Right renal pelvis (tissue), 4 donors: Measurements from ENCODE around the gene LDB3. TPM values are rescaled to one million over a fixed set of nuclear protein-coding genes. Genes with fewer than 3 reads are reported as not detected.

Experiments used
- DNase-seq, 4 donors: peaks; one replicate each; pipeline ENCODE4 v3.0.0-alpha.2; 2013; ENCODE audit warnings: low read depth in 4 of 4, low spot score in 3 of 4, missing footprints in 1 of 4
- polyA plus RNA-seq, 4 donors: library from polyadenylated mRNA; unstranded; fragments of 120-200 nt; gene quantifications; one replicate each; pipeline ENCODE4 v1.2.1, GENCODE V29; 2013; ENCODE audit not compliant: insufficient read length in 4 of 4

The LDB3 gene
- polyA plus RNA-seq, 4 donors: 0.92 to 1.1 (median 1.0) TPM

DNA sequence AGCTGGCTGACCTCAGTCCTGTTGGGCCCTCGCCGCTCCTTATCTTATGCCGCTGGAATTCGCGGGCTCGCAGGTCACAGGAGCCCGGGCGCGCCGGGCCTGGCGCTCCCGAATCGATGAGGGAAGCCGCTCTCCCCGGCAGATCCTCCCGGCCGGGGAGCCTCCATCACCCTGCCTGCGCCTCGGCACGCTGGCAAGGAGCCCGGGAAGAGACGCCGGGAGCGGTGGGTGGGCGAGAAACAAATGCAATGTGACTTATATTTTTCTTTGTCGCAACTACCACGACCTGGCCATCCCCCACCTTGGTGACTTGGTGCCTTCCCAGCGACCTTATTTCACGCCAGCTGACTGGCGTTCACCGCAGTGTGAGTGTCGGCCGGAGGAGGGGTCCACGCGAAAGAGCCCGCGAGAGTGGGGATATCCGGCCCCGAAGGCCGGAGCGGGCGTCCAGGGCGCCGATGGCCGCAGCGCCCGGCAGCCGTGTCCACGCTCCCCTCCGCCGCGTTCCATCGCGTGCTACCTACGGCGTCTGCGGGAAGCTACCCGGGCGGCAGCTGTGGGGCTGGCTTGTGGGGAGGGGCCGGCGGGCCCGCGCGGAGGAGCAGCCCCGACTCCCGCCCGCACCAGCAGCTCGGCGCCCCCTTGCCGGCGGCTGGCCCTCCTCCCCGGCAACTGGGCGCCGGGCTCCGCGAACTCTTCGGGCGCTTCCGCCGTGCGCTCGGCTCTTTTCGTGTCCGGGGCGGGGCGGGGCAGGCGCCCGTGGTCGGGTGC is 87.6 kb downstream of the LDB3 start:
- peak in 3 of 4 donors; percentile 72 to 93 (median 85) for DNase-seq

DNA sequence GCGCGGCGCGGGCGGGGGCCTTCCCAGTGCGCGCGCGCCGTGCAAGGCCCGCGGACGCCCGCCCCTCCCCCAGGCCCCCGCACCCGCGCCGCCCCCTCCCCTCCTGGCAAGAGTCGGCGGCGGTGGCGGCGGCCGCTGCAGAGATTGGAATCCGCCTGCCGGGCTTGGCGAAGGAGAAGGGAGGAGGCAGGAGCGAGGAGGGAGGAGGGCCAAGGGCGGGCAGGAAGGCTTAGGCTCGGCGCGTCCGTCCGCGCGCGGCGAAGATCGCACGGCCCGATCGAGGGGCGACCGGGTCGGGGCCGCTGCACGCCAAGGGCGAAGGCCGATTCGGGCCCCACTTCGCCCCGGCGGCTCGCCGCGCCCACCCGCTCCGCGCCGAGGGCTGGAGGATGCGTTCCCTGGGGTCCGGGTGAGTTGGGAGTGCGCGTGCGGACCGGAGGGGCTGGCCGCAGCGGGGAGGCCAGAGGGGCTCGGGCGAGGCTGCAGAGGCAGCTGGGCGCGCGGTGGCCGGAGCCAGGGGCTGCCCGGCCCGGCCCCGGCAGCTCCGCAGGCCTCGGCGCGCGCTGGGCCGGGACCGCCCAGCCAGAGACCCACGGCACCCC is 88.3 kb downstream of the LDB3 start, which contains the start of gene BMPR1A:
BMPR1A (plus strand) TSS at position 109 of the 602 bp plus-strand sequence. CDS start 119,400 bp downstream, outside the sequence.
- peak in 2 of 4 donors; percentile 81 to 89 for DNase-seq

DNA sequence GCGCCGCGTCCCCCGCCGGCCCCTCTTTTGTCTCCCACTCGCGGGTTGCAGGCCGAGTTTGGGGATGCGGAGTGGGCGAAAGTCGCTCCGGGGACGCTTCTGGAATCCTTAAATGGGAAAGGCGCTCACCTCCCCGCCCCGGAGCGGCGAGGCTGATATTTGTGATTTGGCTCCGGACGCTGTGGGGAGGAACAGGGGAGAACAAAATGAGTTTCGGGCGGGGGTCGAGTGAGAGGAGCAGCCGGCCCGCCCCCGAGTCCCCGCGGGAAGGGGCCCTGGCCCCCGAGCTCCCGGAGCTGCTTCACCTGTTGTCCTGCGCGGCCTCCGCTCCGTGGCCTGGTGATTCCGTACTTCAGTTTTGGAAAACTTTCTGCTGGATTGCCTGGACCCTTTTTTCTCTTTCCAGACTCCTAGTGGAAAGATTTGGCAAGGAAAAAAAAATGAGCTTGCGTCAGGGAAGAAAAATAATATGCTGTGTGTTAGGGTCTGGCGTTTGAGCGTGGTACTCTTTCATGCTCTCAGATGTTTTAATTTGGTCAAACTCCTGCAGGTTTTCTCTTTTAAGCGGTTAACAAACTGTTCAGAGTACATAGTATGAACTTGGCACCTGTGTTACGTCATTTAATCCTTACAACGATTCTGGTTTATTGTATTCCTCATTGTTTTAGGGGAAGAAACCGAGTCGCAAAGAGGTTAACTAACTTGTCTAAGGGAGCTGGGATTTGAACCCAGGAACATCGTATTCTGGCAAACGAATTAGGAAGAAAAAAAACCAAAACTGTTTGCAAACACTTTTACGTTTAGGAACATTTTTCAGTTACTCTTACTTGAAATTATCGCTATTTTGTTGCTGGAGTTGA is 89.0 kb downstream of the LDB3 start:
- peak; percentile 52 to 61 (median 58) for DNase-seq

DNA sequence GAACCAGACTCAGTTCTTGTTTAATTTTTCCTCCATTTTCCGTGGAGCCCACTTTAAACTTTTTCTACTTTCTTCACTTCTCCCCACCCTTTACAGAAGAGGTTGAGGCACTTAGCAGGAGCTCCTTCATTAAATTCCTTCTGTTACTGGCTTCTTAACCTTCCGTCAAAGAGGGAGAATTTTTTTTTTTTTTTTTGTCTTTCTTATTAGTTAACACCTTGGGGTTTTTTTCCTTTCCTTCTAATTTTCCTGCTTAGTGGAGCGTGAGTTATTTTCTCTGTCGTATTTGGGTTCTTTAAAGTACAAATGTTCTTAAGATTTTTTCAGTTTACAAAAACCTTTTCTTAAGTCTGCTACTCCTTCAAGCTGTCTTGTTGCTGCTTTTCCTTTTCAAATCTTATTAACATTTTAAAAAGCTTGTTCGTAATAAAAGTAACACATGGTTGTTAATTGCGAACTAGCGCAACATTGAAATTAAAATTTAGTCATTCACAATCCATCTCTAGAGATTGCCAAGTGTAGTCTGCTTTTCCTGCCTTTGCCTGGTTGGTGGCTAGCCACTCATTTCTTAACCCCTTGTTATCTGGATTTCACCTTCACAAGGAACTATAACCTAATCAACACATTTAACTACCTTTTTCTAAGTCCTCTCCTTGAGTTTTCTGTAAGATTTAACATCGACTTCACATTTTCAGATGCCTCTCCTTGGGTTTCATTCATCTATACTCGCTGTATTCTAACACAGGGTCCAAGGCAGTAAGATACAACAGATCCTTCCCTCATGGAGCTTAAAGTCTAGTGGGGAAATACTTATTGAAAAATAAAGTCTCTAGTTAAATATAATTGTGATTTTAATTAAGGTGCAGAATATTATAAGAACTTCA is 90.1 kb downstream of the LDB3 start:
- DNase-seq: no peak

DNA sequence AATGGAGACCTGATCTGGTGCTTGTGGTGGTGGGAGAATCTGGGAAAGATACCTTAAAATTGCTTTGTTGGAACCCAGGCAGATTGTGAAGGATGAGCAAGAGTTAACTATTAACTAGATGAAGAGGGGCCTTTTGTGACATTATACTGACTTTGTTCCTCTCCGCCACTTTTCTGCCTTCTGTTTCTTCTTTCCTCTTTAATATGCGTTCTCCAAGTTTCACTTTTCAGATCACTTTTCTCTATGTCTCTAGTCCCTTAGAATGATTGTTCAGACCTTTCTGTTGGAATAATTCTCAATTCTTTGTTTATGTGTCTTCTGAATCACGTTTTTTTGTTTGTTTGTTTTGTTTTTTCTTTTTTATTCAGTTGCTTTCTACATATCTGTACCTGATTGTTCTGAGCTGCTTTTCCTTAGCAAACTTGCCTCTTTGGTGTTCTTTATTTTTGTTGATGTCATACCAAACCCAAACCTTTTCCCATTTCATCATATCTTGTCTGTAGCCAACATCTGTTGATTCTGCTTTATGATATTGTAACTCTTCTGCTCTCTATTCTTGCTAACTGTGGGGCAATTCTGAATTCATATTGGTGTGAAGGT is 90.9 kb downstream of the LDB3 start:
- DNase-seq: no peak

DNA sequence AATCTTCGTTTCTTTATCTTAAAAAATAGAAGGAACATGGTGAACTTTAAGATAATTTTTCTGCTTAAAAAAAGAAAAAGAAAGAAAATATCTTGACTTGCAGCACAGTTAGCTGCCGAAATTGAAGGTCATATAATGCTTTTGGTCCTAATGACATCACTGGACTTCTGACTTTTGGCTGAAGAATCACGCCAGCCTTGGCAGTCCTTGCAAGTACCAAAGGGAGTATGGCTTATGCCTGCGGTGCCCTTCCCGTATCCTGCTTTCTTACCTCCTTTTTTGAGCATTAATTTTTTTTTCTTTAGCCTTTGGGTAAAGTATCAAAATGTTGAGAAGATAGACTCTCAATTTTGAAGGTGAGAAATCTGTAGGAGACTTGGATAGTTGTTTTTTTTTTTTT is 95.1 kb downstream of the LDB3 start:
- DNase-seq: no peak

DNA sequence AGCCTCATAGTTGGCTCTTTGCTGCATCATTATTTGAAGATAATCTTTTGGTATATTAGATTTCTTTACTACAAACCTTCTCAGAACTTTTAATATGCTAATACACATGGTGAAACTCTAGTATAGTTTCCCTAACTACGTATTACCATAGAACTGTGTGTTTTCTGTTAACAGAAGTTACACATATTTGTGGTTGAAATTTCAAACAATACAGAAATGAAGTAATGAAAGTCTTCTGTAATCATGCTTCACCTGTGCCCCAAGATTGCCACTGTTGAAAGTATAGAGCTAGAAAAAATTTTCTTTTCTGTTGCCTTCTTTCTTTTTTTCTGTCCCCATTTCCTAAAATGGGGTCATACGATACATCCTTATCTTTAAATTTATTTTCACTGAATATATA is 97.2 kb downstream of the LDB3 start:
- DNase-seq: no peak

DNA sequence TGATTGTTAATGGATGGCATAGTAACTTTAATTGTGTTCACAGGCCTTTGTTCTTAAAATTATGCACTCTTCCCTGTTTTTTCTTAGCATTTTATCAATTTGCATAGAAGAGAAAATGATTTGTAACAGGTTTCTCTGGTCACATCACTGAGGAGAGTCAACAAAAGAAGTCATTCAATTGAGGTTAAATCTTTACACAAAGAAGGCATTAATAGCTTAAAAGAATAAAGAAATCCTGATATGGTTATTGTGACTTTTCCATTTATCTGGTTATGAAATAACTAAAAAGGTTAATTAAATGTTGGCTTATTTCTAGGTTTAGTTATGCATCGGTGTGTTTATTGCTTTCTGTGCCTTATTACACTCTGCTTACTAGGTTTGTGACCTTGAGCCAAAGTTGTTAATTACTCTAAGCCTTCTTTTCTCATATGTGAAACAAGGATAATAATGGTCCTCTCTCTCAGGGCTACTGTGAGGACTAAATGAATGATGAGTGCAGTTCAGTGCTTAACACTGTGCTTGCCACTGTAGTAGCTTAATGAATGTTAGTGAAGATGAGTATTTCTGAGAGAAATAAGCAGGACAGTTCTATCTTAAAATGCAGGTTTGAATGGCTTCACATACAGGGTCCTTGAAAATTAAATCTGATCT is 100.2 kb downstream of the LDB3 start:
- DNase-seq: no peak

DNA sequence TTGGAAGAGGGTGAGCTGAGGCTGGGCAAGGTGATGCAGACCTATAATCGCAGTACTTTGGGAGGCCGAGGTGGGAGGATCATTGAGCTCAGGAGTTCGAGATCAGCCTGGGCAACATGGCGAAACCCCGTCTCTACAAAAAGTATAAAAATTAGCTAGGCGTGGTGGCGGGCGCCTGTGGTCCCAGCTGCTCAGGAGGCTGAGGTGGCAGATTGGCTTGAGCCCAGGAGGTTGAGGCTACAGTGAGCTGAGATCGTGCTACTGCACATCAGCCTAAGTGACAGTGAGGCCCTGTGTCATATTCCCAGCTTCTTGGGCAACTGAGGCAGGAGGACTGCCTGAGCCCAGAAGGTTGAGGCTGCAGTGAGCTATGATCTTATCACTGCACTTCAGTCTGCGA is 101.7 kb downstream of the LDB3 start:
- no peak for DNase-seq

DNA sequence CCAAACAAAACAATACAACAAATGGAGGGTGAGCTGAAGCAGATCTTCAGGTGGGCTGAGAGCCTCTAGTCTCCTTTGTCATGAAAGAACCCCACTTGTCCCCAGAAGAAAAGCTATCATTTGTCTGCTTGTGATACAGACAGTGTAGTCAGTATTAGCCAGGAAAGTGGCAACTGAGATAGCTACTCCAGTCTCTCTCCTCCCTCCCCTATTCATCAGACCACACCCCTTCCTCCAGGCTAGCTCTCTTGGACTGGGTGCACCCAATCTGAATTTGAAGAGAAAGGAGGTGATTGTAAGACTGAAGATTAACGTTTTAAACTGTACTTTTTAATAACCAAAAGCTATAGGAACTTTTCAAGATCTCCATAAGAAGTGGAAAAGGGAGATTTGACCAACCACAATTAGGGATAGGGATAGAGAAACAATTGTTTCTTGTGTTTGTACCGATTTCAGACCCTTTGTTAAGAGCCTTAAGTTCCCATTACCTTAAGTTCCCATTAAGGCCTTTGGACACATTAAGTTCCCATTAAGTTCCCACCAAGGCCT is 102.2 kb downstream of the LDB3 start:
- DNase-seq: no peak

DNA sequence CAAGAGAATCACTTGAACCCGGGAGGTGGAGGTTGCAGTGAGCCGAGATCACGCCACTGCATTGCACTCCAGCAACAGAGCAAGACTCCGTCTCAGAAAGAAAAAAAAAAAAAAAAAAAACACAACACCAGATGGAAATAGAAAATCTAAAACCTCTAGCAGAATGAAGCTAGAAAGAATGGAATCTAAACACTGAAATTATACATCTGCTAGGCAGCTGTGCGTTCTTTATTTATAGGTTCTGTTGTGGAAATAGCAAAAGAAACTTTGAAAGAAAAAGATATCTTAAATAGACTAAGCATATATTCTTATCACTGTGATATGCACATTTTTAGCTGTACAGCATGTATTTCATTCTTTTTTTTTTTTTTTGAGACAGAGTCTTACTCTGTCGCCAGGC is 105.2 kb downstream of the LDB3 start:
- DNase-seq: no peak

DNA sequence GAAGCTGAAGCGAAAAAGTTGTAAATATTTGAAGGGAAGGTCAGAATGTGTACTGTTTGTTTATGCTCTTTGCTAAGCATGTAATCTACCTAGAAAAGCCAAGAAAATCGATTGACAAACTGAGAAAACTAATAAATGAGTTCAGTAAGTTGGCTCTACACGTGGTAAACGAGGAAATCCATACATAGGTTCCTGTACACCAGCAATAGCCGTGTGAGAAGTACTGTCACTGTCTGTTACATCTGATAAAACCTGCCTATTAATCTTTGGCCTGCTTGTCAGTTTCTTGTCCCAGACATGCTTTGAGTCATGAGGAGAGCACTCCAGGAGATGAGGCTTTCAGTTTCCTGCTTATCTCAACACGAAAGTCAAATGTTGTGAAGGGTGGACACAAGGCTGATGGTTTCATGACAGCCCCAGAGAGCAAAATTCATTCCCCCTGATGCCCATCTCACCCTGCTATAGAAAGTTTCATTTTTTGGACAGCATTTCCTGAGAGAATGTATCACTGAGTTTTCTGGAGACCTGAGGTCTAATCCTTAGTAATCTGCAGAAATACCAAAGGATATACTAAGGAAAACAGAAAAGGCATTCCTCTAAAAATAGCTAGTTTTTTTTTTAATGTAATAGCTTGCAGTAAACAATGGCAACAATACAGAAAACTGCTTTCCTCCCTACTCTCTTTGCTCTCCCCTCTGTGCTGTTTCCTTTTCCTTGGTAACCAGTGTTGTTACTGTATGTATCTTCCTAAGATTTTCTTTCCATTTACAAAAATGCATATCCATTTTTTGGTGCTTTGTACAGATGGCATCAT is 107.0 kb downstream of the LDB3 start:
- no peak for DNase-seq

DNA sequence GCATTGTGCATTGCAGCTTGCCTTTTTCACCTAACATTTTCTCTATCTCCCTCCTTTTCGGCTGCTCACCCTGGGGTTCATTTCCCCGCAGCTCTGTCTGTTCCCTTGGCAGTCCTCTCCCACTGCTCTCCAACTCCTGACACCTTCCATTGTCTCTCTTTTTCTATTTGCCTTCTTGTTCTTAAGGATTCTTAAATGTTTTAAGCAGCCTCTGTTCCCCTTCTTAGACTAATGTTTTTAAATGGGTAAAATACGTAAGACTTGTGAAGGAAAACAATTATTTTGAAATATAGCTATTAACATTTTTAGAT is 107.5 kb downstream of the LDB3 start:
- no peak for DNase-seq

DNA sequence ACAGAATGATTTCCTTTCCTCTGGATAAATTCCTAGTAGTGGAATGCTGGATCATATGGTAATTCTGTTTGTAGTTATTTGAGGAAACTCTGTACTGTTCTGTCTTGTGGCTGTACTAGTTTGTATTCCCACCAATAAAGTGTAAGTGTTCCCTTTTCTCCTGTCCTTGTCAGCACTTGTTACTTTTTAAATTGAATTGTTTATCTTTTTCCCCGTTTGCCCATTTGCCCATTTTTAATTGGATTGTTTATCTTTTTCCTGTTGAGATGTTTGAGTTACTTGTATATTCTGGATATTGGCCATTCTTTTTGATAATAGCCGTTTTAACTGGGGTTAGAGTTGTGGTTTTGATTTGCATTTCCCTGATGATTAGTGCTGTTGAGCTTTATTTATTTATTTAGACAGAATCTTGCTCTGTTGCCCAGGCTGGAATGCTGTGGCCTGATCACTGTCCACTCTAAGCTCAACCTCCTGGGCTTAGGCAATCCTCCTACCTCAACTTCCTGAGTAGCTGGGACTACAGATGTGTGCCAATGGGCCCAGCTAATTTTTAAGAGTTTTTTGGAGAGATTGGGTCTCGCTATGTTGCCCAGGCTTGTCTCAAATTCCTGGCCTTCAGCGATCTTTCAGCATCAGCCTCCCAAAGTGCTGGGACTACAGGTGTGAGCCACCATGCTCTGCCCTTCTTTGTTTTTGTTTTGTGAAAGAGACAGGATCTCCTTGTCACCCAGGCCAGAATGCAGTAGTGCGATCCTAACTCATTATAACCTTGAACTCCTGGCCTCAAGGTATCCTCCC is 111.1 kb downstream of the LDB3 start:
- no peak for DNase-seq

DNA sequence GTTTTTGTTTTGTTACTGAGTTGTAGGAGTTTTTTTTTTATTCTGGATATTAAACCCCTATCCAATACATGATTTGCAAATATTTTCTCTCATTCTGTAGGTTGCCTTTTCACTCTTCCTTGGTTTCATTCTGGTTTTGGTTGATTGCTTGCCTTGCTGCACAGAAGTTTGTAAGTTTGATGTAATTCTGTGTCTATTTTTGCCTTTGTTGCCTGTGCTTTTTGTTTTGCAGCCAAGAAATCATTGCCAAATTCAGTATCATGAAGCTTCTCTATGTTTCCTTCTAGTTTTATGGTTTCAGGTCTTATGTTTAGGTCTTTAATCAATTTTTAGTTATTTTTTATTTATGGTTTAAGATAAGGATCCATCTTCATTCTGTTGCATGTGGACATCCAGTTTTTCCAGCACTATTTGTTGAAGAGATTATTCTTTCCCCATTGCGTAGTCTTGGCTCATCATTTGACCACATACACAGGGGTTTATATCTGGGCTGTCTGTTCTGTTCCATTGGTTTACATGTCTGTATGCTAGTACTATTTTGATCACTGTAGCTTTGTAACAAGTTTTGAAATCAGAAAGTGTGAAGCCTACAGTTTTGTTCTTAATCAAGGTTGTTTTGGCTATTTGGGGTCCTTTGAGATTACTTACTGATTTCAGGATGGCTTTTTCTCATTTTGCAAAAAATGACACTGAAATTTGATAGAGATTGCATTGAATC is 114.5 kb downstream of the LDB3 start:
- no peak for DNase-seq

DNA sequence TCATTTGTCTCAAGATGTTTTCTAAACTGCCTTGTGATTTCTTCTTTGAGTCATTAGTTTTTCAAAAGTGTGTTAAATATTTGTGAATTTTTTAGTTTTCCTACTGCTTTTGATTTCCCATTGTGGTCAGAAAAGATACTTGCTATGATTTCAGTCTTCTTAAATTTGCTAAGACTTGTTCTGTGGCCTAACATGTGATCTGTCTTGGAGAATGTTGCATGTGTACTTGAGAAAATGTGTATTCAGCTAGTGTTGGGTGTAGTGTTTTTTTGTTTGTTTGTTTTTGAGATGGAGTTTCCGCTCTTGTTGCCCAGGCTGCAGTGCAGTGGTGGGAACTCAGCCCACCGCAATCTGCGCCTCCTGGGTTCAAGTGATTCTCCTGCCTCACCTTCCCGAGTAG is 116.7 kb downstream of the LDB3 start:
- no peak for DNase-seq
